HCT116 (cell line): Measurements from ENCODE around the gene DNAJC1.

Experiments used
- CTCF ChIP-seq, 3 experiments: fragments of 200-600 bp in 1 of 3; sonication (generic) in 1 of 3; IDR thresholded peaks in 2 of 3; conservative IDR thresholded peaks in 1 of 3; 2 replicates each; pipeline ENCODE4 v1.5.1; 2012 to 2017; ENCODE audit warnings: low read depth in 2 of 3, low read length in 2 of 3, antibody characterized with exemption in 1 of 3, borderline replicate concordance in 1 of 3, control low read depth in 1 of 3, mild to moderate bottlenecking in 1 of 3, mixed read lengths in 1 of 3, mixed run types in 1 of 3, moderate library complexity in 1 of 3; ENCODE audit not compliant: insufficient read depth in 1 of 3
- EZH2 ChIP-seq: fragments of 200-600 bp; sonication (generic); IDR thresholded peaks from 2 replicates; pipeline ENCODE4 v1.6.1; 2017; ENCODE audit warnings: antibody characterized with exemption, mixed run types
- POLR2A ChIP-seq: IDR thresholded peaks from 2 replicates; pipeline ENCODE4 v1.7.0; 2011; ENCODE audit warnings: borderline replicate concordance; ENCODE audit not compliant: insufficient read depth, insufficient read length; ENCODE audit errors: extremely low read depth
- SRF ChIP-seq: IDR thresholded peaks from 2 replicates; pipeline ENCODE4 v1.6.1; 2012; ENCODE audit warnings: low read depth

DNA sequence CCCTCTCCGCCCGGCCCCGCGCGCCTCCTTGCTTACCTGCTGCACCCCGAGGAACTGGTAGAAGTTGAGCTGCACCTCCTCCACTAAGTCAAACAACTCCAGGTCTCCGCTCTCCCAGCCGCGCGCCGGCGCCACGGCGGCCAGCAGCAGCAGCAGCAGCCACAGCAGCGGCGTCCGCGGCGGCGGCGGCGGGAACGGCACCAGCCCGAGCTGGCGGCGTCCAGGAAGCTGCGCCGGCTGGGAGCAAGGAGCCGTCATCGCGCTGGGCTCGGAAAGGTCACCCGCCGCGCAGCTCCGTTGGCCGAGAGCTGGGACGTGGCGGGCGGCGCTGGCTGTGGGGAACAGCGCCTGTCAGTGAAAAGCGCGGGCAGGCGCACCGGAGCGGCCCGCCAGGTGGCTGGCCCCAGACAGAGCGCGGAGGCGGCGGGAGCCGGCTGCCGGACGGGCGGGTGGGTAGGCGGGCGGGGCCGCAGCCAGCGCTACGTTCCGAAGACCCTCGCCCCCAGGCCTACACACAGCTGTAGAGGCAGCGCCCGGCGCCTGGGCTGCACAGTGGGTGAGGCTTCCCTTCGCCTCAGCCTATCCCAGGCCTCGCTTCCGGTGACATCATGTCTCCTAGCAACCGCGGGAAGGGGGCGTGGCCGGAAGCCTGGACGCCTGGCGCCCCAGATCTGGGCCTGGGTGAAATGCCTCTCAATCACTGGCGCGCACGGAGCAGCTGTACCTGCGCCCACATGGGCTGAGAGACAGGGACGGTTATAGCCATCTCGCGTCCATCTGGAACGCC, at the start of gene DNAJC1:
- no peak for TF ChIP-seq CTCF (IDR thresholded peaks at IDR 0.05 in 2 of 3, conservative IDR thresholded peaks at IDR 0.05 in 1 of 3; ENCODE audit: borderline replicate concordance in 1 of 3, insufficient read depth in 1 of 3, low read depth in 2 of 3, low read length in 2 of 3)
- peak; percentile 52 for TF ChIP-seq POLR2A
- TF ChIP-seq SRF = no peak
- TF ChIP-seq EZH2 = no peak
